Measurements from ENCODE around the gene RETREG2. TPM values are rescaled to one million over a fixed set of nuclear protein-coding genes. Genes with fewer than 3 reads are reported as not detected.

Gene RETREG2
- total and polyA plus RNA-seq, 2 experiments from 2014 or later: 20.7 to 120 TPM

DNA sequence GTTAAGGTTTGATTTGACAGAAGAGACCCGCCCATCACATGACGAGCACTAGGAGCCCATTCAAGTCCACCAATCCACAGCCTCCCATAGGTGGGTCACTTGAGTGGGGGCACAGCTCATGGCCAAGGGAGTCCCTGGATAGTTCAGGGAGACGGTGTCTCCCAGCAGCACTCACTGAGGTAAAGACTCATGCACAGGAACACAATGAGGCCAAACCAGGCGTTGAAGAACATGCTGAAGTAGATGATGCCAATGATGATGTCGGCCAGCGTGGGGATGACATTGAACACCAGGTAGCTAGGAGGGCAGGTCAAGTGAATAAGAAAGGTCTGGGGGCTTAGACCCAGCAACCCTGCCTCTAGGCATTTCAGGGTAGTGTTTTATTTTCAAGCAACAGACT is 36.7 kb downstream of the RETREG2 start:
- Histone ChIP-seq H4K20me1 (ENCODE audit: insufficient read depth) (no peaks in the 10 kb centered on the region), H3K4me2 (ENCODE audit: unreplicated experiment) (no peak overlapping the region), H3K9me2 (ENCODE audit: insufficient read depth) (no peaks in the 10 kb centered on the region), H3K27ac (no peak overlapping the region), H3K4me1 (ENCODE audit: insufficient read depth) (peaks cover 16% of the 10 kb centered on the region), H3K9me3 (ENCODE audit: low read depth) (no peaks in the 10 kb centered on the region), H3F3A (ENCODE audit: insufficient read depth) (peaks cover 8% of the 10 kb centered on the region), H3K27me3 (replicated peaks; ENCODE audit: insufficient read depth) (no peaks in the 10 kb centered on the region), H3K9ac (no peak overlapping the region), H3K79me2 (ENCODE audit: insufficient read depth) (peaks cover 11% of the 10 kb centered on the region; the same call in 1 of the 2 replicates), H3K4me3 (no peak overlapping the region), H3K36me3 (ENCODE audit: low read depth) (no peaks in the 10 kb centered on the region), H2AFZ (no peak overlapping the region)
- in situ Hi-C loops (cut with MboI): no loop called here
- 90 to 92% methylated on average over 6 of the region's 6 CpGs for WGBS, 2 experiments (ENCODE audit: low coverage in 1 of 2, low lambda C conversion rate in 2 of 2, missing lambda C conversion rate in 2 of 2)
- DNase-seq: no peak
- TF ChIP-seq EZH2 (IDR thresholded peaks at IDR 0.05; ENCODE audit: insufficient read depth, poor library complexity, severe bottlenecking) (no peak), EZH2phosphoT487 (IDR thresholded peaks at IDR 0.05; ENCODE audit: insufficient read depth, low read depth) (no peak)

DNA sequence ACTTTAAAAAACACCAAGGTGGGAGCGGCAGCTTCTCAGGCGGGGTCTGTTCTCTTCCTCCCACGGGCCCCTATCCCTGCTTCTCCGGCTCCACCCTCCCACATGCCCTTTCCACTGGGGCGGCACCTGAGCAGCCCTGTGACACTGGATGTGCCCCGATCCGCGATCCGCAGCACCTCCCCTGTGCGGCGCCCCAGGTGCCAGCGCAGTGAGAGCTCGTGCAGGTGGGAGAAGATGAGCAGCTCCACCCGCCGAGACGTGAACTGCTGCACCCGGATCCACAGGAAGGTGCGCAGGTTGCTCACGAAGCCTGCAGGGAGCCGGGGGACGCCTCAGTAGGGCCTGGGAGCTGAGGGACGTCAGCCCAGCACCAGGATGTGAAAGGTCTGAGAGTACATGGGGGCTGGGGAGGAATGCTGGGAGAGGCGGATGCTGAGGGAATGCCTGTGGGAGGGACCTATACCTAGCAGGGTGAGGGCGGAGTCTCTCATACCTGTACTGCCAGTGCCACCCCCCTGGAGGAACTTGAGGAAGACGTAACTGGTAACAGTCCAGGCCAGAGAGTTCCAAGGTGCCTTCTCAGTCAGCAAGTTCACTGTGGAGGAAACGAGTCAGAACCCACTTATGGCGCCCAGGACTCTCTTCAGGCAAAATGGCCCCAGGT is 37.9 kb downstream of the RETREG2 start:
- Histone ChIP-seq H3K9me3 (ENCODE audit: low read depth) (no peaks in the 10 kb centered on the region), H3F3A (ENCODE audit: insufficient read depth) (peaks cover 17% of the 10 kb centered on the region), H3K27ac (no peak overlapping the region), H4K20me1 (ENCODE audit: insufficient read depth) (no peaks in the 10 kb centered on the region), H3K27me3 (replicated peaks; ENCODE audit: insufficient read depth) (no peaks in the 10 kb centered on the region), H3K4me1 (ENCODE audit: insufficient read depth) (peaks cover 16% of the 10 kb centered on the region), H2AFZ (no peak overlapping the region), H3K4me3 (no peak overlapping the region), H3K9me2 (ENCODE audit: insufficient read depth) (no peaks in the 10 kb centered on the region), H3K9ac (no peak overlapping the region), H3K36me3 (ENCODE audit: low read depth) (no peaks in the 10 kb centered on the region), H3K4me2 (ENCODE audit: unreplicated experiment) (no peak overlapping the region), H3K79me2 (ENCODE audit: insufficient read depth) (peaks cover 11% of the 10 kb centered on the region; the same call in 1 of the 2 replicates)
- 95 to 96% methylated on average over 26 to 27 of the region's 27 CpGs for WGBS, 2 experiments (ENCODE audit: low coverage in 1 of 2, low lambda C conversion rate in 2 of 2, missing lambda C conversion rate in 2 of 2)
- in situ Hi-C loops (cut with MboI): no loop called here
- TF ChIP-seq EZH2 (IDR thresholded peaks at IDR 0.05; ENCODE audit: insufficient read depth, poor library complexity, severe bottlenecking): no peak
- TF ChIP-seq EZH2phosphoT487 (IDR thresholded peaks at IDR 0.05; ENCODE audit: insufficient read depth, low read depth): no peak
- no peak for DNase-seq

DNA sequence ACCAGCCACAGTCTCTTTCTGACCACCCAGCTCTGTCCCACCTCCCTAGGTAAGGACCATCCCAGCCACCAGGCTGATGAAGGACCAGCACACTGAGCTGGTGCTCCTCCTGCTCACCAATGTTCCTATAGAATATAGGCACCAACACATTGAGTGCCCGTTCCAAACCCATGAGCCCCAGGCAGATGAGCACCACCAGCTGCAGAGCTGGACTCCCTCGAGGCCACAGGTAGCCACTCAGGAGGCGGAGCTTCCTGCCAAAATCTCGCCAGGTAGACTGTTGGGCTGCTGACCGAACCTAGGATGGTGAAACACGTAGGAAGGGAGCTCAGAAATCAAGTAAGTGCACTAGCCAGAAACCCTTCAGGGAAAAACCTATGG is 38.5 kb downstream of the RETREG2 start:
- Histone ChIP-seq H3K9ac (no peak overlapping the region), H3K27ac (no peak overlapping the region), H4K20me1 (ENCODE audit: insufficient read depth) (no peaks in the 10 kb centered on the region), H3K27me3 (replicated peaks; ENCODE audit: insufficient read depth) (no peaks in the 10 kb centered on the region), H3K36me3 (ENCODE audit: low read depth) (peaks cover 2% of the 10 kb centered on the region; the same call in 1 of the 2 replicates), H3K9me3 (ENCODE audit: low read depth) (no peaks in the 10 kb centered on the region), H3K4me2 (ENCODE audit: unreplicated experiment) (no peak overlapping the region), H3K79me2 (ENCODE audit: insufficient read depth) (peaks cover 11% of the 10 kb centered on the region; the same call in 1 of the 2 replicates), H3K9me2 (ENCODE audit: insufficient read depth) (no peaks in the 10 kb centered on the region), H2AFZ (no peak overlapping the region), H3K4me3 (no peak overlapping the region), H3K4me1 (ENCODE audit: insufficient read depth) (peaks cover 16% of the 10 kb centered on the region), H3F3A (ENCODE audit: insufficient read depth) (peaks cover 17% of the 10 kb centered on the region)
- 82 to 88% methylated on average over 6 of the region's 6 CpGs for WGBS, 2 experiments (ENCODE audit: low coverage in 1 of 2, low lambda C conversion rate in 2 of 2, missing lambda C conversion rate in 2 of 2)
- in situ Hi-C loops (cut with MboI): no loop called here
- no peak for DNase-seq
- no peak for TF ChIP-seq EZH2phosphoT487 (IDR thresholded peaks at IDR 0.05; ENCODE audit: insufficient read depth, low read depth)
- TF ChIP-seq EZH2 (IDR thresholded peaks at IDR 0.05; ENCODE audit: insufficient read depth, poor library complexity, severe bottlenecking): no peak

DNA sequence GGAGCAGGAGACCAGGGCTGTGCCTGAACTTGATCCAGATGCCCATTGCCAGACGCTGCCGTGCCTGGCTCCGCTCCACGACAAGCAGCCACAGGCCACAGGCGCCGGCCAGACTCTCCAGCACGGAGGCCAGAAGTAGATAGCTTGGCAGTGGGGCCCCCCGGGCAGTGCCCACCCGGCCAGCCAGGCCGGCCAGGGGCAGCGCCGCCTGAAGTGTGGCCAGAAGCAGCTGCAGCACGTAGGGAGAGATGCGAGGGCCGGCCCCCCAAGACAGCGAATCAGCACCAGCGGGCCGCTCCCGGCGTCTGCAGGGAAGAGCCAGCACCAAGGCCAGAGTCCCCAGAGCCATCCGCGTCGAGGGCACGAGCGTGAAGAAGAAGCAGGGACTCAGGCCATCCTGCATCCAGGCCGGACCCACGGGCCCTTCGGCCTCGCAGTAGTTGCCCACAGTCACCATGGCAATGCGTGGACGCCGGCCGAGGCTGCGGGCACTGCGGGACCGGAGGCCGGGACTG is 40.2 kb downstream of the RETREG2 start:
- DNase-seq: peak; percentile 95
- peak overlapping the region; percentile 33 for H2AFZ ChIP-seq
- peak overlapping the region; percentile 75 for H3K4me2 ChIP-seq (ENCODE audit: unreplicated experiment)
- H3K9me3 ChIP-seq (ENCODE audit: low read depth): no peaks in the 10 kb centered on the region
- TF ChIP-seq EZH2 (IDR thresholded peaks at IDR 0.05; ENCODE audit: insufficient read depth, poor library complexity, severe bottlenecking) (no peak), EZH2phosphoT487 (IDR thresholded peaks at IDR 0.05; ENCODE audit: insufficient read depth, low read depth) (no peak)
- H3K9me2 ChIP-seq (ENCODE audit: insufficient read depth): no peaks in the 10 kb centered on the region
- WGBS, 2 experiments (ENCODE audit: low coverage in 1 of 2, low lambda C conversion rate in 2 of 2, missing lambda C conversion rate in 2 of 2): 1 to 3% methylated on average over 25 to 33 of the region's 37 CpGs
- no peaks in the 10 kb centered on the region for H3K27me3 ChIP-seq (replicated peaks; ENCODE audit: insufficient read depth)
- in situ Hi-C loops (cut with MboI): no loop called here
- H3K4me1 ChIP-seq (ENCODE audit: insufficient read depth): peaks cover 16% of the 10 kb centered on the region
- H3K27ac ChIP-seq: peak overlapping the region; percentile 91
- H3K4me3 ChIP-seq: peak overlapping the region; percentile 69
- H3K79me2 ChIP-seq (ENCODE audit: insufficient read depth): peaks cover 11% of the 10 kb centered on the region; the same call in 1 of the 2 replicates
- H3F3A ChIP-seq (ENCODE audit: insufficient read depth): peaks cover 17% of the 10 kb centered on the region
- peak overlapping the region; percentile 83 for H3K9ac ChIP-seq
- H3K36me3 ChIP-seq (ENCODE audit: low read depth): peaks cover 8% of the 10 kb centered on the region; the same call in 1 of the 2 replicates
- H4K20me1 ChIP-seq (ENCODE audit: insufficient read depth): no peaks in the 10 kb centered on the region

Measured in GM23248 (cell line).